ENCODE results near the gene SHISAL2B.
"Not testable (repeated sequence)": the region's sequence is repeated elsewhere in the genome, so short reads cannot be mapped to it uniquely, and the experiment has no call there.

The SHISAL2B gene

DNA sequence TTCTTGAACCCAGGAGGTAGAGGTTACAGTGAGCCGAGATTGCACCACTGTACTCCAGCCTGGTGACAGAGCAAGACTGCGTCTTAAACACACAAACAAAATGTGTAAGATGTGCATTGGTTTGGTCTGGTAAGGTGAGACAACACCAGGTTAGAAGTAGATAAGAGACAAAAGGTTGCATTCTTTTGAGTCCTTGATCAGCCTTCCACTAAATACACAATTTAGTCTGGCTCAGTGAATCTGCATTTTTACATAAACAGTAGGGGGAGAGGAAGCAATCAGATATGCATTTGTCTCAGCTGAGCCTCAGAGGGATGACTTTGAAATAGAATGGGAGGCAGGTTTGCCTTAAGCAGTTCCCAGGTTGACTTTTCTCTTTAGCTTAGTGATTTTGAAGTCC, 15.8 kb downstream of the SHISAL2B start:
- DNase-seq: not testable (repeated sequence)

DNA sequence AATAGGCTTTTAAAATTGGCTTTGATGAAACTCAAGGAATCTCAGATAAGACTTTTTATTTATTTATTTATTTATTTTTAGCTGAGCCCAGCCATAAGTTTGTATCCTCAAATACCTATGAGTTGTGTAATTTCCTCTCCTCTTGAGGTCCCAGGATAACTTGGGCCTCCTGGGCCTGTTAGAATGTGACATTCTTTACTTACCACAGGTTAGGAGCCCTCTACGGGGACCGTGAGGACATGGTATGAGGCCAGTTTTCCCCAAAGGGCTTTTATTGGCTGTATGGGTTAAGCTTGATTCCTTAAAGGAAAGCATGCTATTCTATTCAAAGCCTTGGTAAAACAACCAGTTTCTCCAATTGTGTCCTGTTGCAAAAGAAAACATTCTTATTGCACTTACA, 16.9 kb downstream of the SHISAL2B start:
- DNase-seq: no peak

DNA sequence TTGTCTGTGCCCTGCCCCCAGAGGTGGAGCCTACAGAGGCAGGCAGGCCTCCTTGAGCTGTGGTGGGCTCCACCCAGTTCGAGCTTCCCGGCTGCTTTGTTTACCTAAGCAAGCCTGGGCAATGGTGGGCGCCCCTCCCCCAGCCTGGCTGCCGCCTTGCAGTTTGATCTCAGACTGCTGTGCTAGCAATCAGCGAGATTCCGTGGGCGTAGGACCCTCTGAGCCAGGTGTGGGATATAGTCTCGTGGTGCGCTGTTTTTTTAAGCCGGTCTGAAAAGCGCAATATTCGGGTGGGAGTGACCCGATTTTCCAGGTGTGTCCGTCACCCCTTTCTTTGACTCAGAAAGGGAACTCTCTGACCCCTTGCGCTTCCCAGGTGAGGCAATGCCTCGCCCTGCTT, 24.2 kb downstream of the SHISAL2B start:
- DNase-seq: not testable (repeated sequence)

DNA sequence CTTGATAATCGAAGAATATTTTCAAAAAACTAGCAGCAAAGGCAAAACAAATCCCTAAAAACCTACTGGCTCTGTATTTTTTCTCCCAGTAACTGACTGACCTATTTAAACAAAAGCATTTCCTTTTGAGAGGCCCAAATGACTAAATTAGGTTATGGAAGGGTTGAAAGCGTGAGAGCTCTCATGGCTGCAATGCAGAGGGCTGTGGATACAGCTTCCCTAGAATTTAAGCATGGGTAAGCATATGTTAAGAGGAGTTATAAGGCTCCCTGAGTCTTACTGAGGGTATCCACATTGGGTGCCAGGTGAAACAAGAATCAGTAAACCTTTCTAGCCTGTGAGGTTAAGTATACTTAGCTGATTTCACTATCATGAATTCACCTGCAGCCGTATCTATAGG, 32.3 kb downstream of the SHISAL2B start:
- no peak for DNase-seq

DNA sequence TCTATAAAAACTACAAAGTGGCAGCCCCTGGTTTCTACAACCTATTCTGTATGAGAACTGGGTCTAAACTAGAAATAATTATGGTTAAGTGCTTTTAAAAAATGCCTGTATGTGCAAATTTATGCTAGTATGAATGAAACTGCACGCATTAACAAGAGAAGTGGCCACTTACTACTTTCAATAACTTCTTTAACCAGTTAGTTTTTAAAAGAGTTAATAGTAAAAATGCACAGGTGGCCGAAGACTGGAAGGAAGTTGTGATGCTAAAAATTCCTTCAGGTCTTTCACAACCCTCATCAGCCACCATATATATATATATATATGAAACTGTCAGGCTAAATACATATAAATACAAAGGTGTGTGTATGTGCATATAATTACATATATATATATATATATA, 36.8 kb downstream of the SHISAL2B start:
- no peak for DNase-seq

DNA sequence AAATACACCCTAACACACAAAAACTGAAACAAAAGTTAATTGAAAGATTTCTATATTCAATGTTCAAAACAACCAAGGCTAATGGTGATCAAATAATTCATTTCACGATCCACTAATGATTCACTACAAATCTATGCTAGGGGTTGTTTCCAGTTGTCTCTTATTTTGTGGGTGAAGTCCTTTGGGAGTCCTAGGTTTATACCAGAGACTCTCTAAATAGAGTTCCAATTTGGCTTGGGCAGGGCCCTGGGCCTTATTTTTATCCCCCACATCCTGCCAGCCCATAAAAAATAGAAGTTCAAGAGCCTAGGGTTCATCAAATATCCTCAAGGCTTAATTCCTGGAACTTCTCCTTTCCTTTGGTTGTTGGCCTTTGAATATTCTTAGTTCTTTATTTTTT, 52.1 kb downstream of the SHISAL2B start:
- DNase-seq: no peak

DNA sequence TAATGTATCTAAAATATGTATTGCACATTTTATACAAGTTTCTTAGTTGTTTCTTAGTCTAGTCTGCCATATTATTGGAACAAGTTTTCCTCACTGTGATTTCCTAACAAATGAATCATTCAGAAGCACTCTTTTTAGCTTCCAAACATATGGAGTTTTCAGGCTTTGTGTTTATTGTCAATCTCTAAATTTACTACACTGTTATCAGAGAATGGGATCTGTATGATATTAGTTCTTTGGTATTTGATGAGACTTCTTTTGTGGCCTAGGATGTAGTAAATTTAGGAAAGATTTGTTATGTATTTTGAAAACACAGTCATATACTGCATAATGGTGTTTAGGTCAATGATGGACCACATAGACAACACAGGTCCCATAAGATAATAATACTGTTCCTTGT, 52.5 kb downstream of the SHISAL2B start:
- DNase-seq: no peak

DNA sequence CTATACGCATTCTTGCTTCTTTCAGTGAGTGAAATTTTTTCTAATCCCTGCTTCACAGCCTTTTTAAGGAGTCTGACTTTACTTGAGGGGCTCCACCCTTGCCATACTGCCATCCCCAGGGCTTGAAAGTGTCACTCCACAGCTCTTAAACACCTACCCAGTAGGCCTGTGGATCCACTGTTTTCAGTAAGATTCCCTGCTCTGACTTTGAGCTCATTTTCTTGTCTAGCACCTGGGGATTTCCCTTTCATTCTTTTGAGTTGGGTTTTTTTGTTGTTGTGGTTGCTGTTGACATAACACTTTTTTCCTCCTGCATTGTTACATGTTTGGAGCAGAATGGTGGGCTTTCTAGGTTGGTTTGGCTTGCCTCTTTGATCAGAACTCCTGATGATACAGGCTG, 54.6 kb downstream of the SHISAL2B start:
- no peak for DNase-seq

DNA sequence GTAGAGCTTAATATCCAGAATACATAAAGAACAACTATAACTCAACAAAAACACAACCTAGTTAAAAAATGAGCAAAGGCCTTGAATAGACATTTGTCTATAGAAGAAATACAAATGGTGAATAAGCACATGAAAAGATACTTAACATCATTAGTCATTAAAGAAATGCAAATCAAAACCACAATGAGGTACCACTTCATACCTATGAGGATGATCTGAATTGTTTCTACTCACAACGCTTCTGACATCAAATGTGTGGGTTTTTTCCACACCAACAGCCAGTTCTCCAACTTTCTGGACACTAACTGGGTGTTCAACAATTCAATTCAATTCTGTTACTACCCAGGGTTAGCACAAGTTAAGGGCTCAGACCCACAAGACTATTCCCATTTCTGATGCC, 56.1 kb downstream of the SHISAL2B start:
- no peak for DNase-seq

DNA sequence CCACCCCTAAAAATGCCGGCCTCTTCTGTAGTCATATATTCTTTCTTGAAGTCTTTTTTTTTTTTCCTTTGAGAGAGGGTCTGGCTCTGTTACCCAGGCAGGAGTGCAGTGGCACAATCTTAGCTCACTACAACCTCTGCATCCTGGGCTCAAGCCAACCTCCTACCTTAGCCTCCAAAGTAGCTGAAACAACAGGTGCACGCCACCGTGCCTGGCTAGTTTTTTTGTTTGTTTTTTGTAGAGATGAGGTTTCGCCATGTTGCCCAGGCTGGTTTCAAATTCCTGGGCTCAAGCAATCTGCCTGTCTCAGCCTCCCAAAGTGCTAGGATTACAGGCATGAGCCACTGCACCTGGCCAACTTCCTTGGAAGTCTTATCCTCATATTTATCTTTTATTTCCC, 59.1 kb downstream of the SHISAL2B start:
- no peak for DNase-seq

DNA sequence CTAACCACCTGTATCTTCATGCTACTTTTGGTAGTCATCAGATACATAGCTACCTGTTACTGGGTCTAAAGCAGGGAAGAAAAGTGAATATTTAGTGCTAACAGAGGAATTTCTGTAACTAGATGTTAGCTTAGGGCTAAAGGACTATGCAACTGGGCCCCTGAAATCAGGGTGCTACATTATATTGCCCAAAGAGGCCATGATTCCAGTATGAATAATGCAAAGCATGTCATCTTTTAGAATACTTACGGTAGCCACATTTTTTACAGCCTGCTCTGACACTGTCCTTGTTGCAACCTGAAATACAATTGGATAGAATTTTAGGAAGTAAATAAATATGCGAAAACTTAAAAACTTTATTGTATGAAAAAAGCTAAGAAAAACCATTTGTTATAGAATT, 63.8 kb downstream of the SHISAL2B start:
- DNase-seq: no peak

DNA sequence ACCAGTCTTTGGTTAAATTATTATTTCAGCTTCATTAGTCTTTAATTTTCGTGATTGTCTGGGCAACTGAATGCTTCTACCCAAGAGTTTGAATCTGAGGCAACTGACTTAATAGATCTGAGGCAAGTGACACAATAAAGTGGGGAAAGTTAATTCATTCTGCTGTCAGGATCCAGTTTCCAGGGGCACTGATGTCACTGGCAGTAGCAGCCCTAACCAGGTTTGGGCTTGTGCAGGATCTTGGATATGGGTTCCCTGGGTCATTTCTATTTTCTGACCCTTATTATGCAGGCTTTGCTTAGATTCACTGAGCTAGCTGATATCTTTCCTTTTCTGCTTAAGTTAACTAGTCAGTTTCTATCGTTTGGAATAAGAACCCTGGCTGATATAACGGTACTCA, 68.6 kb downstream of the SHISAL2B start:
- no peak for DNase-seq

DNA sequence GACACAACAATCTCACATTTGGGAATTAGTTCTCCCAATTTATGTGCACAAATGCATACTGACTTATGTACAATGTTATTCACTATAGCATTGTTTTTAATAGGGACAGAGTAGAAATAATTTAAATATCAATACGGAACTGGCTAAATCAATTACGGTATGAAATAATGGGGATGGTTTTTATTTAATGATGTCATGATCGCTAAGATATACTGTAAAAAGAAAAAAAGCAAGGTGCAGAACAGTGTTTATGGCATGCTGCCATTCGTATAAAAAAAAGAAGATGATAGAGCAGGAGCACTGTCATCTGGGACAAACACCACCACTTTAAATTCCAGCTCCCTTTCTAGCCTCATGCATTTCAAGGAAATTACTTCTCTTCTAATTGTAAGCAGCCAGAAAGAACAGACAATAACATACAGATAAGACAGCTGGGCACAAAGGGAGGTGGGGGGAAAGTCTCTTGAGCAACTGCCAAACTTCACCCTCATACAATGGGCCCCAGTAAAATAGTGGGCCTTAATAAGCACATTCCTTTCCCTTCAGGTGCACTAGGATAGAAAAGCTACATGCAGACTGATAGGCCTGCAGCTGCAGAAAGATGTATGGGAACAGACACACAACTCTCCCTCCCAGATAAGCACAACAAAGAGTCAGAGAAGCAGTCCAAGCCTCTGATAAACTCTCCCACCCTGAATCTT, 69.8 kb downstream of the SHISAL2B start:
- no peak for DNase-seq

DNA sequence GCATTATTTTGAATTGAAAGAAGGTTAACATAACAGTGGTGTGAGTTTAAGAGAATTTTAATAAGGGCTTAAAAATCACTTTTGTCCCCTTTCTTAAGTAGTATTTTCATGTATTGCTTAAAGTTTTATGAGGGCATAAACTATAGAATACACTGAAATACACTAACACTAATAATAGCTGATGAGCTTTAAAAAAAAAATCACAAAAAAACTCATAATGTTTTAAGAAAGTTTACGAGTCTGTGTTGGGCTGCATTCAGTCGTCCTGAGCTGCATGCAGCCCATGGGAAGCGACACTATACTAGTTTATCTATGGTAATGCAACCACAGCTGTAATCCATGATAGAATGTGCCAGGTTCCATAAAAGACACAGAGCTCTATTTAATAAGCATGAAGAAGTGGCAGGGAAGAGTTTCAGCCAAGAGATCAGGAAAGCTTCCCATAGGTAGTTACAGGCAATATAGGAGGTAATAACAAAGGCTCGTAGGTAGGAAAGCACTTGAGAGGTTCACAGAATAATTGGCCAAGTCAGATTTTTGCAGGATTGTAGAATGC, 73.7 kb downstream of the SHISAL2B start:
- DNase-seq: no peak

DNA sequence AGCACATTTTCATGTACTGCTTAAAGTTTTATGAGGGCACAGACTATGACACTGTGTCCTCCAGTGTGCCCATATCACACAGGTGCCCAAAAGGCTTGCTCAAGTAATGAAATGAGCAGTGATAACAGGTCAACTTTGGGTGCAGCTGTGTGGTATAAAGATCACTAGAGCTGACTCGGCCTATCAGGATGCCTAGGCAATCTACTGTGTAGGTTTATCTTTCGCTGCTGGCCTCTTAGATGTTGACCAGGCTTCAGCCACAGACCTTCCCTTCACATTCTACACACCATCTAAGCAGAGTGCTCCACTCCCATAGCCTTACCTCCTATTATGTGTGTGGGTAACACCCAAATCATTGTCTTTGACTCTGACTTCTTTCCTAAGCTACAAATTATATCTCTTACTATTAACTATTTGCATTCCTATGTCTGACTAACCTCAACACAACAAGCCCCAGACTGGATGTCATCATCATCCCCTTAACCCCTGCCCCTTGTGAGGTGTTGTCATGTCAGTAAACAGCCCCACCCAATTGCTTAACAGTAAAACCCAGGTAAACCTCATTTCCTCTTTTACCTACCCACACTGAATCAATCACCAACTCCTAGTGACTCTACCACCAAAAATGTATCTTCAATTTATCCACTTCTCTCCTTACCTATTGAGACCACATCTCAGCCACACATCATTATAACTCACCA, 75.7 kb downstream of the SHISAL2B start:
- DNase-seq: peak; percentile 1

DNA sequence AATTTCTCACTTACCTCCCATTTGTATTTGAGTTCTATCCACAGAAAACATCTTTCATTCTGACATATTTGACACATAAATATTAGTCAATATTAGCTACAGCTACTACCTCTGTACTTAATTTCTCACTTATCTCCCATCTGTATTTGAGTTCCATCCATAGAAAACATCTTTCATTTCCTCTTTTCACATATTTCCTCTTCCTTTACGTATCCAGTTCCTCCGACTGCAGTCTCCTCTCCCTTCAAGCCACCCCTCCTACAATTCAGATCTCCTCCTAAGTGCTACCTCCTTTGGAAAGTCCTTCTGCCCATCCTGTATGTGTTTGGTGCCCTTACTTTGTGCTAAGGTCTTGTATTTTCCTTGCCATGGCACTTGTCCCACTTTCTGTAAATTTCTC, 76.6 kb downstream of the SHISAL2B start:
- DNase-seq: no peak

All from NCI-H226 (cell line).